Neural cell (in vitro differentiated cells): ENCODE measurements around the gene GCNT2. TPM values are rescaled to one million over a fixed set of nuclear protein-coding genes. Genes with fewer than 3 reads are reported as not detected.
A peak's percentile ranks its signal among the peaks of the same experiment; 100 is the strongest.

Experiments used
- H2AFZ ChIP-seq: fragments of 200-600, 300-800 bp; sonication (generic), shearing (Covaris generic); 2 replicates; pipeline ENCODE4 v1.6.0; 2014; ENCODE audit warnings: low read depth, mild to moderate bottlenecking, antibody characterized with exemption, low read length, moderate library complexity
- H3F3A ChIP-seq: fragments of 200-600 bp; shearing (Covaris generic); 2 replicates; pipeline ENCODE4 v1.6.1; 2016; ENCODE audit warnings: mild to moderate bottlenecking, moderate library complexity, mixed read lengths, antibody characterized with exemption, low read length; ENCODE audit not compliant: insufficient read depth, poor library complexity, severe bottlenecking
- H3K27ac ChIP-seq: fragments of 200-600, 300-800 bp; sonication (generic), shearing (Covaris generic); 2 replicates; pipeline ENCODE4 v1.5.1; 2014; ENCODE audit warnings: mild to moderate bottlenecking, low read length, moderate library complexity
- H3K27me3 ChIP-seq: fragments of 300-800, 200-600 bp; sonication (generic), shearing (Covaris generic); 2 replicates; pipeline ENCODE4 v1.6.0; 2014; ENCODE audit warnings: mild to moderate bottlenecking, low read depth, low read length, moderate library complexity; ENCODE audit not compliant: insufficient read depth
- H3K36me3 ChIP-seq: fragments of 300-800, 200-600 bp; sonication (generic), shearing (Covaris generic); 2 replicates; pipeline ENCODE4 v1.5.1; 2014; ENCODE audit warnings: mild to moderate bottlenecking, antibody characterized with exemption, low read length, moderate library complexity; ENCODE audit not compliant: insufficient read depth
- H3K4me2 ChIP-seq: fragments of 300-800, 200-600 bp; sonication (generic), shearing (Covaris generic); 2 replicates; pipeline ENCODE4 v1.6.0; 2014; ENCODE audit warnings: mild to moderate bottlenecking, low read length
- H3K4me3 ChIP-seq: fragments of 300-800, 200-600 bp; sonication (generic), shearing (Covaris generic); 2 replicates; pipeline ENCODE4 v1.5.1; 2014; ENCODE audit warnings: mild to moderate bottlenecking, low read length, moderate library complexity
- H3K79me2 ChIP-seq: fragments of 200-600 bp; shearing (Covaris generic); replicated peaks from 2 replicates; pipeline ENCODE4 v1.6.0; 2014; ENCODE audit warnings: mild to moderate bottlenecking, low read length, moderate library complexity; ENCODE audit not compliant: insufficient read depth
- H3K9ac ChIP-seq: fragments of 300-800, 200-600 bp; sonication (generic), shearing (Covaris generic); 2 replicates; pipeline ENCODE4 v1.6.1; 2016; ENCODE audit warnings: mild to moderate bottlenecking, low read length, mixed read lengths
- H3K9me2 ChIP-seq: fragments of 200-600 bp; shearing (Covaris generic); 2 replicates; pipeline ENCODE4 v1.6.1; 2016; ENCODE audit warnings: mild to moderate bottlenecking, low read length, mixed read lengths; ENCODE audit not compliant: insufficient read depth
- H3K9me3 ChIP-seq: fragments of 200-600, 300-800 bp; sonication (generic), shearing (Covaris generic); 2 replicates; pipeline ENCODE4 v1.6.1; 2016; ENCODE audit warnings: mild to moderate bottlenecking, mixed run types, low read length, moderate library complexity, mixed read lengths
- H4K20me1 ChIP-seq: fragments of 200-600 bp; shearing (Covaris generic); 2 replicates; pipeline ENCODE4 v1.6.1; 2016; ENCODE audit warnings: mild to moderate bottlenecking, mixed run types; ENCODE audit not compliant: insufficient read depth
- EP300 ChIP-seq: fragments of 450-650 bp; conservative IDR thresholded peaks from 2 replicates; pipeline ENCODE4 v1.6.1; 2014; ENCODE audit warnings: antibody characterized with exemption, mild to moderate bottlenecking, moderate library complexity; ENCODE audit not compliant: poor library complexity, severe bottlenecking
- EZH2 ChIP-seq: fragments of 200-600, 300-800 bp; shearing (Covaris generic), sonication (generic); IDR thresholded peaks from 2 replicates; pipeline ENCODE4 v1.6.1; 2014; ENCODE audit warnings: antibody characterized with exemption, low read length, borderline replicate concordance, mild to moderate bottlenecking; ENCODE audit not compliant: insufficient read depth, poor library complexity, severe bottlenecking
- MXI1 ChIP-seq: fragments of 450-650 bp; conservative IDR thresholded peaks from 2 replicates; pipeline ENCODE4 v1.6.1; 2014; ENCODE audit warnings: antibody characterized with exemption, mild to moderate bottlenecking; ENCODE audit not compliant: poor library complexity, severe bottlenecking
- POLR2AphosphoS5 ChIP-seq: IDR thresholded peaks from 2 replicates; pipeline ENCODE4 v1.6.1; 2012
- RAD21 ChIP-seq: fragments of 450-650 bp; conservative IDR thresholded peaks from 2 replicates; pipeline ENCODE4 v1.6.1; 2014; ENCODE audit warnings: antibody characterized with exemption, mild to moderate bottlenecking, moderate library complexity
- SMC3 ChIP-seq: fragments of 450-650 bp; conservative IDR thresholded peaks from 2 replicates; pipeline ENCODE4 v1.6.1; 2014; ENCODE audit warnings: antibody characterized with exemption, mild to moderate bottlenecking, moderate library complexity; ENCODE audit not compliant: poor library complexity
- TAF1 ChIP-seq: IDR thresholded peaks from 2 replicates; pipeline ENCODE4 v1.6.1; 2012; ENCODE audit warnings: low read depth
- polyA plus RNA-seq: library from polyadenylated mRNA; depleted of rRNA; stranded (reverse); fragments of >200 nt; gene quantifications from 2 replicates; pipeline ENCODE4 v1.2.3, GENCODE V29; 2014
- TF ChIP-seq, protein P1 (sequence below): IDR thresholded peaks from 2 replicates; pipeline ENCODE4 v1.6.1; 2012; ENCODE audit warnings: borderline replicate concordance
- TF ChIP-seq, protein P2 (sequence below): fragments of 450-650 bp; IDR thresholded peaks from 2 replicates; pipeline ENCODE4 v1.5.1; 2014; ENCODE audit warnings: antibody characterized with exemption, mild to moderate bottlenecking, moderate library complexity; ENCODE audit not compliant: poor library complexity, severe bottlenecking

GCNT2 gene
- polyA plus RNA-seq, 1 donor from 2014 or later, result 9.4 TPM

DNA sequence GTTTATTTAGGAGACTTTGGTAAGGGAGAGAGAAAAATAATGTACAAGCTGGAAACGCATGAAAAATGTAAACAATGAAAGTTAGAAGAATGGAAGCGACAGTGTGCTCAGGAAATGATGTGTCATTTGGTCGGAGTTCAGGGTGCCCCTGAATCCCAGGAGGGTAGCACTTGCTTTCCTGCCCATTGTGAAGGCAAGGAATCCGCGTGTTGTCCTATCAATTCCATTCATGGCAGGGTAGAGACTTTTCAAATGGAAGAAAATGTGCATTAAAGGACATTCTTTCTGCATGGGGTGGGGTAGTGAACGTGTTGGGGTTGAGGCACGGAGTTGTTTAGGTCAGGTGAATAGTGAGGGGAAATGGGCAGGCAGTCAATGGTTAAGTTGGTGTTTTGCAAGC is 33.7 kb downstream of the GCNT2 start:
- Histone ChIP-seq H3K27ac (no peak overlapping the region), H2AFZ (no peak overlapping the region), H3K9me3 (no peaks in the 10 kb centered on the region), H3F3A (peaks cover 4% of the 10 kb centered on the region), H3K79me2 (peaks cover 36% of the 10 kb centered on the region), H3K9me2 (no peaks in the 10 kb centered on the region), H3K36me3 (no peaks in the 10 kb centered on the region), H3K4me3 (no peak overlapping the region), H3K9ac (no peak overlapping the region), H3K27me3 (no peaks in the 10 kb centered on the region), H4K20me1 (no peaks in the 10 kb centered on the region), H3K4me2 (no peak overlapping the region)
- TF ChIP-seq EP300, result no peak
- no peak for TF ChIP-seq EZH2
- TF ChIP-seq, protein P1, sequence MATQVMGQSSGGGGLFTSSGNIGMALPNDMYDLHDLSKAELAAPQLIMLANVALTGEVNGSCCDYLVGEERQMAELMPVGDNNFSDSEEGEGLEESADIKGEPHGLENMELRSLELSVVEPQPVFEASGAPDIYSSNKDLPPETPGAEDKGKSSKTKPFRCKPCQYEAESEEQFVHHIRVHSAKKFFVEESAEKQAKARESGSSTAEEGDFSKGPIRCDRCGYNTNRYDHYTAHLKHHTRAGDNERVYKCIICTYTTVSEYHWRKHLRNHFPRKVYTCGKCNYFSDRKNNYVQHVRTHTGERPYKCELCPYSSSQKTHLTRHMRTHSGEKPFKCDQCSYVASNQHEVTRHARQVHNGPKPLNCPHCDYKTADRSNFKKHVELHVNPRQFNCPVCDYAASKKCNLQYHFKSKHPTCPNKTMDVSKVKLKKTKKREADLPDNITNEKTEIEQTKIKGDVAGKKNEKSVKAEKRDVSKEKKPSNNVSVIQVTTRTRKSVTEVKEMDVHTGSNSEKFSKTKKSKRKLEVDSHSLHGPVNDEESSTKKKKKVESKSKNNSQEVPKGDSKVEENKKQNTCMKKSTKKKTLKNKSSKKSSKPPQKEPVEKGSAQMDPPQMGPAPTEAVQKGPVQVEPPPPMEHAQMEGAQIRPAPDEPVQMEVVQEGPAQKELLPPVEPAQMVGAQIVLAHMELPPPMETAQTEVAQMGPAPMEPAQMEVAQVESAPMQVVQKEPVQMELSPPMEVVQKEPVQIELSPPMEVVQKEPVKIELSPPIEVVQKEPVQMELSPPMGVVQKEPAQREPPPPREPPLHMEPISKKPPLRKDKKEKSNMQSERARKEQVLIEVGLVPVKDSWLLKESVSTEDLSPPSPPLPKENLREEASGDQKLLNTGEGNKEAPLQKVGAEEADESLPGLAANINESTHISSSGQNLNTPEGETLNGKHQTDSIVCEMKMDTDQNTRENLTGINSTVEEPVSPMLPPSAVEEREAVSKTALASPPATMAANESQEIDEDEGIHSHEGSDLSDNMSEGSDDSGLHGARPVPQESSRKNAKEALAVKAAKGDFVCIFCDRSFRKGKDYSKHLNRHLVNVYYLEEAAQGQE, result no peak
- TF ChIP-seq TAF1, result no peak
- TF ChIP-seq MXI1, result no peak
- TF ChIP-seq SMC3, result no peak

GRCh38 chr6:10555625-10556309 is 34.6 kb downstream of the GCNT2 start:
- peak; percentile 66 for TF ChIP-seq MXI1
- TF ChIP-seq TAF1, result no peak
- no peak for TF ChIP-seq SMC3
- no peak for TF ChIP-seq EZH2
- TF ChIP-seq POLR2AphosphoS5, result no peak
- peak; percentile 15 for TF ChIP-seq EP300
- TF ChIP-seq, protein P2, sequence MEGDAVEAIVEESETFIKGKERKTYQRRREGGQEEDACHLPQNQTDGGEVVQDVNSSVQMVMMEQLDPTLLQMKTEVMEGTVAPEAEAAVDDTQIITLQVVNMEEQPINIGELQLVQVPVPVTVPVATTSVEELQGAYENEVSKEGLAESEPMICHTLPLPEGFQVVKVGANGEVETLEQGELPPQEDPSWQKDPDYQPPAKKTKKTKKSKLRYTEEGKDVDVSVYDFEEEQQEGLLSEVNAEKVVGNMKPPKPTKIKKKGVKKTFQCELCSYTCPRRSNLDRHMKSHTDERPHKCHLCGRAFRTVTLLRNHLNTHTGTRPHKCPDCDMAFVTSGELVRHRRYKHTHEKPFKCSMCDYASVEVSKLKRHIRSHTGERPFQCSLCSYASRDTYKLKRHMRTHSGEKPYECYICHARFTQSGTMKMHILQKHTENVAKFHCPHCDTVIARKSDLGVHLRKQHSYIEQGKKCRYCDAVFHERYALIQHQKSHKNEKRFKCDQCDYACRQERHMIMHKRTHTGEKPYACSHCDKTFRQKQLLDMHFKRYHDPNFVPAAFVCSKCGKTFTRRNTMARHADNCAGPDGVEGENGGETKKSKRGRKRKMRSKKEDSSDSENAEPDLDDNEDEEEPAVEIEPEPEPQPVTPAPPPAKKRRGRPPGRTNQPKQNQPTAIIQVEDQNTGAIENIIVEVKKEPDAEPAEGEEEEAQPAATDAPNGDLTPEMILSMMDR, result no peak
- TF ChIP-seq, protein P1, result no peak
- no peak for TF ChIP-seq RAD21

More at GRCh38 chr6:10555625-10556309, 34.6 kb downstream of the GCNT2 start:
- Histone ChIP-seq H3K36me3 (no peaks in the 10 kb centered on the region), H3K27ac (peak overlapping the region; percentile 57), H3F3A (peaks cover 4% of the 10 kb centered on the region), H3K4me2 (peak overlapping the region; percentile 94), H3K9me3 (no peaks in the 10 kb centered on the region), H3K79me2 (peaks cover 44% of the 10 kb centered on the region), H2AFZ (peak overlapping the region; percentile 80), H3K4me3 (peak overlapping the region; percentile 67), H3K9me2 (no peaks in the 10 kb centered on the region), H4K20me1 (no peaks in the 10 kb centered on the region), H3K27me3 (no peaks in the 10 kb centered on the region), H3K9ac (peak overlapping the region; percentile 67)
